ENCODE measurements around the gene ADIG.

ADIG gene

GRCh38 chr20:38584099-38584763 lies 3.2 kb downstream of the ADIG start:
- no peak overlapping the region for H3K9ac ChIP-seq (ENCODE audit: low read length)
- H3K36me3 ChIP-seq (ENCODE audit: low read length), result no peaks in the 10 kb centered on the region
- no peak overlapping the region for H2AFZ ChIP-seq (ENCODE audit: low read depth, low read length, severe bottlenecking)
- H4K20me1 ChIP-seq (ENCODE audit: low read depth, low read length), result no peaks in the 10 kb centered on the region
- no peaks in the 10 kb centered on the region for H3K79me2 ChIP-seq (ENCODE audit: insufficient read depth, low read length)
- H3K4me2 ChIP-seq (ENCODE audit: low read depth, low read length, poor library complexity, severe bottlenecking), result no peak overlapping the region
- H3K27ac ChIP-seq (ENCODE audit: low read depth, low read length), result no peak overlapping the region
- H3F3A ChIP-seq (ENCODE audit: insufficient read depth), result no peaks in the 10 kb centered on the region
- H3K9me3 ChIP-seq (ENCODE audit: insufficient read depth, low read length), result no peaks in the 10 kb centered on the region
- TF ChIP-seq, protein P1, sequence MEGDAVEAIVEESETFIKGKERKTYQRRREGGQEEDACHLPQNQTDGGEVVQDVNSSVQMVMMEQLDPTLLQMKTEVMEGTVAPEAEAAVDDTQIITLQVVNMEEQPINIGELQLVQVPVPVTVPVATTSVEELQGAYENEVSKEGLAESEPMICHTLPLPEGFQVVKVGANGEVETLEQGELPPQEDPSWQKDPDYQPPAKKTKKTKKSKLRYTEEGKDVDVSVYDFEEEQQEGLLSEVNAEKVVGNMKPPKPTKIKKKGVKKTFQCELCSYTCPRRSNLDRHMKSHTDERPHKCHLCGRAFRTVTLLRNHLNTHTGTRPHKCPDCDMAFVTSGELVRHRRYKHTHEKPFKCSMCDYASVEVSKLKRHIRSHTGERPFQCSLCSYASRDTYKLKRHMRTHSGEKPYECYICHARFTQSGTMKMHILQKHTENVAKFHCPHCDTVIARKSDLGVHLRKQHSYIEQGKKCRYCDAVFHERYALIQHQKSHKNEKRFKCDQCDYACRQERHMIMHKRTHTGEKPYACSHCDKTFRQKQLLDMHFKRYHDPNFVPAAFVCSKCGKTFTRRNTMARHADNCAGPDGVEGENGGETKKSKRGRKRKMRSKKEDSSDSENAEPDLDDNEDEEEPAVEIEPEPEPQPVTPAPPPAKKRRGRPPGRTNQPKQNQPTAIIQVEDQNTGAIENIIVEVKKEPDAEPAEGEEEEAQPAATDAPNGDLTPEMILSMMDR (IDR thresholded peaks at IDR 0.05; ENCODE audit: insufficient read depth, low read length, poor library complexity, severe bottlenecking), result no peak
- no peak for TF ChIP-seq EZH2phosphoT487 (conservative IDR thresholded peaks at IDR 0.05; ENCODE audit: low read length)
- H3K9me2 ChIP-seq (replicated peaks; ENCODE audit: insufficient read depth, low read length), result no peaks in the 10 kb centered on the region
- H3K27me3 ChIP-seq (ENCODE audit: low read length), result no peaks in the 10 kb centered on the region
- no peak overlapping the region for H3K4me3 ChIP-seq (ENCODE audit: insufficient read depth, low read length, poor library complexity, severe bottlenecking)

GRCh38 chr20:38585404-38586180 lies 4.6 kb downstream of the ADIG start:
- no peaks in the 10 kb centered on the region for H3K9me3 ChIP-seq (ENCODE audit: insufficient read depth, low read length)
- H3F3A ChIP-seq (ENCODE audit: insufficient read depth), result no peaks in the 10 kb centered on the region
- no peak overlapping the region for H3K27ac ChIP-seq (ENCODE audit: low read depth, low read length)
- no peak overlapping the region for H3K4me3 ChIP-seq (ENCODE audit: insufficient read depth, low read length, poor library complexity, severe bottlenecking)
- H3K36me3 ChIP-seq (ENCODE audit: low read length), result no peaks in the 10 kb centered on the region
- H2AFZ ChIP-seq (ENCODE audit: low read depth, low read length, severe bottlenecking), result no peak overlapping the region
- no peaks in the 10 kb centered on the region for H3K27me3 ChIP-seq (ENCODE audit: low read length)
- H3K9ac ChIP-seq (ENCODE audit: low read length), result no peak overlapping the region
- no peaks in the 10 kb centered on the region for H3K9me2 ChIP-seq (replicated peaks; ENCODE audit: insufficient read depth, low read length)
- TF ChIP-seq, protein P1 (IDR thresholded peaks at IDR 0.05; ENCODE audit: insufficient read depth, low read length, poor library complexity, severe bottlenecking), result no peak
- no peak for TF ChIP-seq EZH2phosphoT487 (conservative IDR thresholded peaks at IDR 0.05; ENCODE audit: low read length)
- no peaks in the 10 kb centered on the region for H3K79me2 ChIP-seq (ENCODE audit: insufficient read depth, low read length)
- no peaks in the 10 kb centered on the region for H4K20me1 ChIP-seq (ENCODE audit: low read depth, low read length)
- no peak overlapping the region for H3K4me2 ChIP-seq (ENCODE audit: low read depth, low read length, poor library complexity, severe bottlenecking)

- H3K9ac ChIP-seq (ENCODE audit: low read length), result no peak overlapping the region
- no peaks in the 10 kb centered on the region for H3K79me2 ChIP-seq (ENCODE audit: insufficient read depth, low read length)
- no peaks in the 10 kb centered on the region for H3K9me2 ChIP-seq (replicated peaks; ENCODE audit: insufficient read depth, low read length)
- H3K9me3 ChIP-seq (ENCODE audit: insufficient read depth, low read length), result no peaks in the 10 kb centered on the region
- H3K4me3 ChIP-seq (ENCODE audit: insufficient read depth, low read length, poor library complexity, severe bottlenecking), result no peak overlapping the region
- no peaks in the 10 kb centered on the region for H3K27me3 ChIP-seq (ENCODE audit: low read length)
- no peak for TF ChIP-seq EZH2phosphoT487 (conservative IDR thresholded peaks at IDR 0.05; ENCODE audit: low read length)
- TF ChIP-seq, protein P1 (IDR thresholded peaks at IDR 0.05; ENCODE audit: insufficient read depth, low read length, poor library complexity, severe bottlenecking), result no peak
- H3K27ac ChIP-seq (ENCODE audit: low read depth, low read length), result no peak overlapping the region
- H2AFZ ChIP-seq (ENCODE audit: low read depth, low read length, severe bottlenecking), result no peak overlapping the region
- H3K4me2 ChIP-seq (ENCODE audit: low read depth, low read length, poor library complexity, severe bottlenecking), result no peak overlapping the region
- no peaks in the 10 kb centered on the region for H4K20me1 ChIP-seq (ENCODE audit: low read depth, low read length)
- H3K36me3 ChIP-seq (ENCODE audit: low read length), result no peaks in the 10 kb centered on the region
- H3F3A ChIP-seq (ENCODE audit: insufficient read depth), result no peaks in the 10 kb centered on the region
Observed at GRCh38 chr20:38586181-38586525, 5.2 kb downstream of the ADIG start.

All from SU-DHL-6 (cell line).